HL-60 (cell line): Measurements from ENCODE around the gene TSC22D4.
"Not testable (repeated sequence)": the region's sequence is repeated elsewhere in the genome, so short reads cannot be mapped to it uniquely, and the experiment has no call there.

Source experiments
- DNase-seq, 2 experiments: peaks; one replicate each; pipeline ENCODE4 v3.0.0-alpha.2; 2010 to 2020; ENCODE audit warnings: low read depth in 1 of 2, low spot score in 1 of 2
- H3K27ac ChIP-seq: fragments of 250-450 bp; sonication (Bioruptor Pico); replicated peaks from 2 replicates; pipeline ENCODE4 v1.5.1; 2020; ENCODE audit warnings: mild to moderate bottlenecking, moderate library complexity
- H3K27me3 ChIP-seq: fragments of 250-450 bp; sonication (Bioruptor Pico); 2 replicates; pipeline ENCODE4 v1.5.1; 2021; ENCODE audit warnings: mild to moderate bottlenecking, moderate library complexity; ENCODE audit not compliant: insufficient read depth, poor library complexity, severe bottlenecking
- H3K4me3 ChIP-seq: replicated peaks from 2 replicates; pipeline ENCODE4 v1.5.1; 2011; ENCODE audit warnings: mild to moderate bottlenecking, control low read depth, low read length; ENCODE audit not compliant: insufficient read depth
- GABPA ChIP-seq: IDR thresholded peaks from 2 replicates; pipeline ENCODE4 v1.6.1; 2012; ENCODE audit warnings: low read depth
- POLR2AphosphoS5 ChIP-seq: IDR thresholded peaks from 2 replicates; pipeline ENCODE4 v1.6.1; 2012; ENCODE audit warnings: low read depth
- SPI1 ChIP-seq: IDR thresholded peaks from 2 replicates; pipeline ENCODE4 v1.6.1; 2012; ENCODE audit warnings: low read depth, mild to moderate bottlenecking, borderline replicate concordance
- TF ChIP-seq, protein P1 (sequence below): IDR thresholded peaks from 2 replicates; pipeline ENCODE4 v1.6.1; 2012; ENCODE audit warnings: low read depth; ENCODE audit not compliant: insufficient replicate concordance
- TF ChIP-seq, protein P2 (sequence below): IDR thresholded peaks from one replicate; pipeline ENCODE4 v1.5.1; 2011; ENCODE audit warnings: low read length, control low read depth, inconsistent platforms; ENCODE audit not compliant: insufficient read depth

TSC22D4 gene

DNA sequence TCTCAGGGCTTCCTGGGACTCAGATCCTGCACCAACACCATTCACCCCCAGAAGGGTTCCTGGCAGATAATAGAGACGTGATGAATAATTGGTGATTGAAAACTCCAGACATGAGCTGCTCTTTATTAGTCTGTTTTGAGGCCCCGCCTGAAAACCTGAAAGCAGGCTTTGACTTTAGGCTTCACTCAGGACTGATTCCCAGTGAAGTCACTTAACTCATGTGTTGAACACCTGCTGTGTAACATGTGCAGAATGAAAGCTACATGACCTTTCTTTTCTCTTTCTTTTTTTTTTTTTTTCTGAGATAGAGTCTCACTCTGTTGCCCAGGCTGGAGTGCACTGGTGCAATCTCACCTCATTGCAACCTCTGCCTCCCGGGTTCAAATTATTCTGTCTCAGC, 23.8 kb downstream of the TSC22D4 start:
- TF ChIP-seq, protein P1, sequence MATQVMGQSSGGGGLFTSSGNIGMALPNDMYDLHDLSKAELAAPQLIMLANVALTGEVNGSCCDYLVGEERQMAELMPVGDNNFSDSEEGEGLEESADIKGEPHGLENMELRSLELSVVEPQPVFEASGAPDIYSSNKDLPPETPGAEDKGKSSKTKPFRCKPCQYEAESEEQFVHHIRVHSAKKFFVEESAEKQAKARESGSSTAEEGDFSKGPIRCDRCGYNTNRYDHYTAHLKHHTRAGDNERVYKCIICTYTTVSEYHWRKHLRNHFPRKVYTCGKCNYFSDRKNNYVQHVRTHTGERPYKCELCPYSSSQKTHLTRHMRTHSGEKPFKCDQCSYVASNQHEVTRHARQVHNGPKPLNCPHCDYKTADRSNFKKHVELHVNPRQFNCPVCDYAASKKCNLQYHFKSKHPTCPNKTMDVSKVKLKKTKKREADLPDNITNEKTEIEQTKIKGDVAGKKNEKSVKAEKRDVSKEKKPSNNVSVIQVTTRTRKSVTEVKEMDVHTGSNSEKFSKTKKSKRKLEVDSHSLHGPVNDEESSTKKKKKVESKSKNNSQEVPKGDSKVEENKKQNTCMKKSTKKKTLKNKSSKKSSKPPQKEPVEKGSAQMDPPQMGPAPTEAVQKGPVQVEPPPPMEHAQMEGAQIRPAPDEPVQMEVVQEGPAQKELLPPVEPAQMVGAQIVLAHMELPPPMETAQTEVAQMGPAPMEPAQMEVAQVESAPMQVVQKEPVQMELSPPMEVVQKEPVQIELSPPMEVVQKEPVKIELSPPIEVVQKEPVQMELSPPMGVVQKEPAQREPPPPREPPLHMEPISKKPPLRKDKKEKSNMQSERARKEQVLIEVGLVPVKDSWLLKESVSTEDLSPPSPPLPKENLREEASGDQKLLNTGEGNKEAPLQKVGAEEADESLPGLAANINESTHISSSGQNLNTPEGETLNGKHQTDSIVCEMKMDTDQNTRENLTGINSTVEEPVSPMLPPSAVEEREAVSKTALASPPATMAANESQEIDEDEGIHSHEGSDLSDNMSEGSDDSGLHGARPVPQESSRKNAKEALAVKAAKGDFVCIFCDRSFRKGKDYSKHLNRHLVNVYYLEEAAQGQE: no peak
- no peak for TF ChIP-seq POLR2AphosphoS5
- TF ChIP-seq, protein P2, sequence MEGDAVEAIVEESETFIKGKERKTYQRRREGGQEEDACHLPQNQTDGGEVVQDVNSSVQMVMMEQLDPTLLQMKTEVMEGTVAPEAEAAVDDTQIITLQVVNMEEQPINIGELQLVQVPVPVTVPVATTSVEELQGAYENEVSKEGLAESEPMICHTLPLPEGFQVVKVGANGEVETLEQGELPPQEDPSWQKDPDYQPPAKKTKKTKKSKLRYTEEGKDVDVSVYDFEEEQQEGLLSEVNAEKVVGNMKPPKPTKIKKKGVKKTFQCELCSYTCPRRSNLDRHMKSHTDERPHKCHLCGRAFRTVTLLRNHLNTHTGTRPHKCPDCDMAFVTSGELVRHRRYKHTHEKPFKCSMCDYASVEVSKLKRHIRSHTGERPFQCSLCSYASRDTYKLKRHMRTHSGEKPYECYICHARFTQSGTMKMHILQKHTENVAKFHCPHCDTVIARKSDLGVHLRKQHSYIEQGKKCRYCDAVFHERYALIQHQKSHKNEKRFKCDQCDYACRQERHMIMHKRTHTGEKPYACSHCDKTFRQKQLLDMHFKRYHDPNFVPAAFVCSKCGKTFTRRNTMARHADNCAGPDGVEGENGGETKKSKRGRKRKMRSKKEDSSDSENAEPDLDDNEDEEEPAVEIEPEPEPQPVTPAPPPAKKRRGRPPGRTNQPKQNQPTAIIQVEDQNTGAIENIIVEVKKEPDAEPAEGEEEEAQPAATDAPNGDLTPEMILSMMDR: no peak
- no peak for TF ChIP-seq SPI1
- TF ChIP-seq GABPA: no peak
- no peak overlapping the region for H3K4me3 ChIP-seq
- no peak overlapping the region for H3K27ac ChIP-seq
- no peak for DNase-seq
- no peaks in the 10 kb centered on the region for H3K27me3 ChIP-seq

- not testable (repeated sequence) for H3K27ac ChIP-seq, DNase-seq, H3K27me3 ChIP-seq, H3K4me3 ChIP-seq
These were observed 25.2 kb downstream of the TSC22D4 start for GRCh38 chr7:100453854-100454253.

- no peak overlapping the region for H3K27ac ChIP-seq
These were observed 26.5 kb downstream of the TSC22D4 start for GRCh38 chr7:100452513-100452912.

DNA sequence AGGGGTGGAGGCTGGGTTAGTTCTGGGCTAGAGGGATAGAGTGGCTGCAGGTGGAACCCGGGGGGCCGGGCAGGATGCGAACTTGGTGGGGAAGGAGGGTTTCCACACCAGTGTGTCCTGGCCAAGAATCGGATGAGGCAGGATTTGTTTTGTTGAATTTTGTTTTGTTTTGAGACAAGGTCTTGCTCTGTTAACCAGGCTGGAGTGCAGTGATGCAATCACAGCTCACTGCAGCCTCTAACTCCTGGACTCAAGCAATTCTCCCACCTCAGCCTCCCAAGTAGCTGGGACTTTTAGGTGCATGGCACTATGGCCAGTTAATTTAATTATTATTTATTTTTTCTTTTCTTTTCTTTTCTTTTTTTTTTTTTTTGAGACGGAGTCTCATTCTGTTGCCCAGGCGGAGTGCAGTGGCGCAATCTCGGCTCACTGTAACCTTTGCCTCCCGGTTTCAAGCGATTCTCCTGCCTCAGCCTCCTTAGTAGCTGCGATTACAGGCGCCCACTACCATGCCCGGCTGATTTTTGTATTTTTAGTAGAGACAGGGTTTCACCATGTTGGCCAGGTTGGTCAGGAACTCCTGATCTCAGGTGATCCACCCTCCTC, 29.7 kb downstream of the TSC22D4 start:
- no peak overlapping the region for H3K27ac ChIP-seq
- H3K27me3 ChIP-seq: no peaks in the 10 kb centered on the region
- H3K4me3 ChIP-seq: no peak overlapping the region
- TF ChIP-seq, protein P2: no peak
- TF ChIP-seq GABPA (no peak), SPI1 (no peak)
- no peak for DNase-seq

More at GRCh38 chr7:100452513-100452912, 26.5 kb downstream of the TSC22D4 start:
- Histone ChIP-seq H3K4me3 (no peak overlapping the region), H3K27me3 (no peaks in the 10 kb centered on the region)
- TF ChIP-seq POLR2AphosphoS5 (no peak), SPI1 (no peak), GABPA (no peak)
- TF ChIP-seq, protein P1: no peak
- TF ChIP-seq, protein P2: no peak
- DNase-seq: no peak

- DNase-seq: not testable (repeated sequence)
These were observed 31.7 kb downstream of the TSC22D4 start for GRCh38 chr7:100447363-100447762.

More at GRCh38 chr7:100447363-100447762, 31.7 kb downstream of the TSC22D4 start:
- H3K4me3 ChIP-seq, H3K27me3 ChIP-seq, H3K27ac ChIP-seq: not testable (repeated sequence)
